Erythroblast (primary cell): Measurements from ENCODE around the gene KRTAP19-8.

ENCODE experiments used
- GATA1 ChIP-seq: IDR thresholded peaks from 2 replicates; pipeline ENCODE4 v1.6.1; 2011; ENCODE audit warnings: low read depth, mild to moderate bottlenecking, control low read depth, low read length, moderate library complexity
- POLR2A ChIP-seq: IDR thresholded peaks from 2 replicates; pipeline ENCODE4 v1.6.1; 2011; ENCODE audit warnings: mild to moderate bottlenecking, low read length

DNA sequence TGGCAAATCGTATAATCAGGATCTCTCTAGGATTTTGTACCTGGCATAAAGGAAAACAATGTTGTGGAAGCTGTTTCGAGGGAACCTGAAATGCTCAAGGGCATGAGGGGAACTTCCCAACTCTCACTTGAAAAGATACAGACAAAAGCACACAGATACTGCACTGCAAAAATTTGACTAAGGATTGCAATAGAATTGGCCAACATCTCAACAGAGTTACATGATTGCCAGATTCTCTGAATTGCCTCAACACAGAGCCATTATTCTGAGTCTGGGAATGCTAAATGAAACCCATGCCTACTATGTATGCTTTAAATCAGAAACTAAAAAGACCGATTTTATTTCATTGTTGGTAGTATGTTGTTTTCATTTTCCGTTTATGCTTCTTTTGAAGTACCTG is 16.0 kb downstream of the KRTAP19-8 start:
- TF ChIP-seq GATA1 (no peak), POLR2A (no peak)
